ENCODE measurements around the gene NSFL1C. TPM values are rescaled to one million over a fixed set of nuclear protein-coding genes. Genes with fewer than 3 reads are reported as not detected.

NSFL1C gene
- polyA plus RNA-seq, 1 donor (not counting 4 experiments of a cell fraction or from before 2014, with no cell fraction given) = 38.8 TPM

- Histone ChIP-seq H3K9ac (ENCODE audit: control insufficient read depth, extremely low read depth, insufficient read depth, low read length) (no peak overlapping the region), H3K9me3 (ENCODE audit: control insufficient read depth, low read depth, low read length) (peaks cover 10% of the 10 kb centered on the region), H3K4me1 (ENCODE audit: control insufficient read depth, extremely low read depth, insufficient read depth, low read length) (peaks cover 3% of the 10 kb centered on the region), H3K27ac (ENCODE audit: control insufficient read depth, insufficient read depth, low read length) (no peak overlapping the region), H3K27me3 (ENCODE audit: control insufficient read depth, extremely low read depth, insufficient read depth, low read length) (no peaks in the 10 kb centered on the region), H3K9me1 (ENCODE audit: control insufficient read depth, extremely low read depth, insufficient read depth, low read length) (no peaks in the 10 kb centered on the region), H3K4me2 (ENCODE audit: control insufficient read depth, extremely low read depth, insufficient read depth, low read depth, low read length) (no peak overlapping the region), H3K4me3 (ENCODE audit: control insufficient read depth in 2 of 3, extremely low read depth in 1 of 3, insufficient read depth in 2 of 3, low read depth in 1 of 3, low read length in 3 of 3) (no peak overlapping the region), H3K79me2 (ENCODE audit: control insufficient read depth, insufficient read depth, low read length) (no peaks in the 10 kb centered on the region), H3K36me3 (ENCODE audit: control insufficient read depth in 2 of 2, extremely low read depth in 1 of 2, insufficient read depth in 2 of 2, low read length in 2 of 2) (peaks cover 51 to 61% of the 10 kb centered on the region in 2 experiments), H4K20me1 (ENCODE audit: control insufficient read depth, extremely low read depth, insufficient read depth, low read length) (no peaks in the 10 kb centered on the region), H2AFZ (ENCODE audit: control insufficient read depth, low read length) (no peak overlapping the region)
- no peak for DNase-seq (ENCODE audit: low read depth, low spot score)
- TF ChIP-seq EZH2 (IDR thresholded peaks at IDR 0.05; ENCODE audit: low read length) = no peak
- no peak for TF ChIP-seq CTCF (optimal IDR thresholded peaks at IDR 0.05 in 1 of 3, IDR thresholded peaks at IDR 0.05 in 1 of 3, conservative IDR thresholded peaks at IDR 0.05 in 1 of 3; ENCODE audit: extremely low read depth in 1 of 3, insufficient read depth in 2 of 3, low read length in 3 of 3)
- no peak for FAIRE-seq
- dilution Hi-C loops (cut with MboI; ENCODE audit: extremely low pct_ligation_motif_present, low sequenced_read_pairs) = no loop called here
Measured at GRCh38 chr20:1450926-1451491, 15.6 kb downstream of the NSFL1C start.

- no peaks in the 10 kb centered on the region for H3K79me2 ChIP-seq (ENCODE audit: control insufficient read depth, insufficient read depth, low read length)
- H3K36me3 ChIP-seq (ENCODE audit: control insufficient read depth in 2 of 2, extremely low read depth in 1 of 2, insufficient read depth in 2 of 2, low read length in 2 of 2) = peaks cover 57 to 62% of the 10 kb centered on the region in 2 experiments
- DNase-seq (ENCODE audit: low read depth, low spot score) (no peak), FAIRE-seq (no peak)
- no peak overlapping the region for H3K4me2 ChIP-seq (ENCODE audit: control insufficient read depth, extremely low read depth, insufficient read depth, low read depth, low read length)
- H3K4me1 ChIP-seq (ENCODE audit: control insufficient read depth, extremely low read depth, insufficient read depth, low read length) = peaks cover 2% of the 10 kb centered on the region
- dilution Hi-C loops (cut with MboI; ENCODE audit: extremely low pct_ligation_motif_present, low sequenced_read_pairs) = no loop called here
- no peak overlapping the region for H3K9ac ChIP-seq (ENCODE audit: control insufficient read depth, extremely low read depth, insufficient read depth, low read length)
- TF ChIP-seq CTCF (optimal IDR thresholded peaks at IDR 0.05 in 1 of 3, IDR thresholded peaks at IDR 0.05 in 1 of 3, conservative IDR thresholded peaks at IDR 0.05 in 1 of 3; ENCODE audit: extremely low read depth in 1 of 3, insufficient read depth in 2 of 3, low read length in 3 of 3) (no peak), EZH2 (IDR thresholded peaks at IDR 0.05; ENCODE audit: low read length) (no peak)
- no peaks in the 10 kb centered on the region for H4K20me1 ChIP-seq (ENCODE audit: control insufficient read depth, extremely low read depth, insufficient read depth, low read length)
- peaks cover 10% of the 10 kb centered on the region for H3K9me3 ChIP-seq (ENCODE audit: control insufficient read depth, low read depth, low read length)
- no peaks in the 10 kb centered on the region for H3K9me1 ChIP-seq (ENCODE audit: control insufficient read depth, extremely low read depth, insufficient read depth, low read length)
- no peak overlapping the region for H3K4me3 ChIP-seq (ENCODE audit: control insufficient read depth in 2 of 3, extremely low read depth in 1 of 3, insufficient read depth in 2 of 3, low read depth in 1 of 3, low read length in 3 of 3)
- no peak overlapping the region for H2AFZ ChIP-seq (ENCODE audit: control insufficient read depth, low read length)
- H3K27ac ChIP-seq (ENCODE audit: control insufficient read depth, insufficient read depth, low read length) = no peak overlapping the region
- no peaks in the 10 kb centered on the region for H3K27me3 ChIP-seq (ENCODE audit: control insufficient read depth, extremely low read depth, insufficient read depth, low read length)
Measured at GRCh38 chr20:1449370-1449769, 17.3 kb downstream of the NSFL1C start.
